Naive thymus-derived CD8-positive, alpha-beta T cell (primary cell): ENCODE data around the gene GSX1. TPM values are rescaled to one million over a fixed set of nuclear protein-coding genes. Genes with fewer than 3 reads are reported as not detected.
A peak's percentile ranks its signal among the peaks of the same experiment; 100 is the strongest.
"Not testable (repeated sequence)": the region's sequence is repeated elsewhere in the genome, so short reads cannot be mapped to it uniquely, and the experiment has no call there.

Experiments used
- ATAC-seq, 2 donors: fragments of 150-1000 bp; cut with Tn5 transposase in 1 of 2; sonication (Bioruptor Pico), chemical (Tn5 transposase) in 1 of 2; 1 replicate in 1 of 2; 2 replicates in 1 of 2; pipeline ENCODE4 v1.10.0; 2021; ENCODE audit warnings: mild to moderate bottlenecking in 2 of 2, moderate library complexity in 2 of 2
- POLR2A ChIA-PET: fragments of 350-600 bp; sonication (Branson Sonifier 250); formaldehyde crosslinking; loops from one replicate; lab custom pipeline; 2021; ENCODE audit warnings: antibody characterized with exemption; lab: Charles Lee
- DNase-seq, 10 donors: peaks; one replicate each; pipeline versions ENCODE4 v3.0.0 to v3.0.0-alpha.2; 2020 to 2022
- H3K27ac Mint-ChIP-seq, 10 donors: one replicate each; pipeline ENCODE4 v1.8.0; 2020 to 2022; ENCODE audit warnings: mild to moderate bottlenecking in 10 of 10, mixed read lengths in 10 of 10, moderate library complexity in 4 of 10, inconsistent platforms in 1 of 10
- H3K27me3 Mint-ChIP-seq, 5 donors: one replicate each; pipeline ENCODE4 v1.8.0; 2021 to 2022; ENCODE audit warnings: mixed read lengths in 5 of 5
- H3K36me3 Mint-ChIP-seq, 3 donors: one replicate each; pipeline ENCODE4 v1.8.0; 2020 to 2022; ENCODE audit warnings: mixed read lengths in 3 of 3, mild to moderate bottlenecking in 2 of 3, inconsistent platforms in 1 of 3
- H3K4me1 Mint-ChIP-seq, 4 donors: one replicate each; pipeline ENCODE4 v1.8.0; 2021 to 2022; ENCODE audit warnings: mixed read lengths in 4 of 4
- H3K4me3 Mint-ChIP-seq, 10 donors: one replicate each; pipeline ENCODE4 v1.8.0; 2020 to 2022; ENCODE audit warnings: mild to moderate bottlenecking in 10 of 10, mixed read lengths in 10 of 10, moderate library complexity in 6 of 10, inconsistent platforms in 1 of 10
- H3K9me3 Mint-ChIP-seq, 9 donors: one replicate each; pipeline ENCODE4 v1.8.0; 2020 to 2022; ENCODE audit warnings: mixed read lengths in 9 of 9, mild to moderate bottlenecking in 3 of 9, inconsistent platforms in 1 of 9, moderate library complexity in 1 of 9
- polyA plus RNA-seq, 3 donors: library from polyadenylated mRNA; unstranded; fragments of 300-500 nt; fragmentation: Illumina TruSeq; gene quantifications; one replicate each; pipeline ENCODE4 v1.2.3, GENCODE V29; 2021
- total RNA-seq, 8 experiments: library from RNA in 2 of 8; stranded (reverse) in 2 of 8; gene quantifications; one replicate each; pipeline ENCODE4 v1.2.3 and lab custom pipeline; 2021 to 2026

The GSX1 gene
- not detected for total RNA-seq
- not detected for polyA plus RNA-seq
- 0 reads per million in 6 experiments for total RNA-seq (lab: John Stamatoyannopoulos, UW)

DNA sequence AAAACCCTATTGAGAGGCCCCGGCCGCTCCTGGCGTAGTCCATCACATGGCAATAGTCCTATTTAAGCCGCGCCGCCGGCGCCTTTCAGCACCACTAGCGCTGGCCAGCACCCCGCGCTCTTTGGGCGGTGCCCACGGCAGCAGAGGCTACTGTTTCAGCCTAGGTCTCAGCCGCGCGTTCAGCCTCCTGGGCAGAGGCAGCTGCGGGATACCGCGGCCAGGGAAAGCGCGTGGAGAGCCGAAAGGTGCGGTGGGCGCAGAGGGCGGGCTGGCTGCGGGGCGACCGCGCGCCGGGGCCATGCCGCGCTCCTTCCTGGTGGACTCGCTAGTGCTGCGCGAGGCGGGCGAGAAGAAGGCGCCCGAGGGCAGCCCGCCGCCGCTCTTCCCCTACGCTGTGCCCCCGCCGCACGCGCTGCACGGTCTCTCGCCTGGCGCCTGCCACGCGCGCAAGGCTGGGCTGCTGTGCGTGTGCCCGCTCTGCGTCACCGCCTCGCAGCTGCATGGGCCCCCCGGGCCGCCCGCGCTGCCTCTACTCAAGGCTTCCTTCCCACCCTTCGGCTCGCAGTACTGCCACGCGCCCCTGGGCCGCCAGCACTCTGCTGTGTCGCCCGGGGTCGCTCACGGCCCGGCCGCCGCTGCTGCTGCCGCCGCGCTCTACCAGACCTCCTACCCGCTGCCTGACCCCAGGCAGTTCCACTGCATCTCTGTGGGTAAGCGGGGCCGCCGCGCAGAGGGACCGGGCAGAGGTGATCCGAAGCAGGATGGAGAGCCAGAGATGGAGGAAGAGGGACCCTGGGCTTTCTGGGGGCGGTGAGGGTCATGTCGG, at the start of gene GSX1:
Gene GSX1 (plus strand): TSS at position 91 of the 826 bp plus-strand sequence. CDS start 208 bp downstream, at position 299.
- H3K36me3 Mint-ChIP-seq, result peaks cover 0 to 19% (median 4%) of the 10 kb centered on the region in 3 donors
- H3K4me1 Mint-ChIP-seq, result peaks cover 34 to 51% (median 43%) of the 10 kb centered on the region in 4 donors
- POLR2A ChIA-PET, result no interaction called here
- H3K27me3 Mint-ChIP-seq, result peaks cover 50 to 92% (median 71%) of the 10 kb centered on the region in 5 donors
- H3K9me3 Mint-ChIP-seq, result peaks cover 0 to 11% (median 0%) of the 10 kb centered on the region in 9 donors
- peak within 1 kb of the TSS in 1 of 10 donors; percentile 33 for H3K27ac Mint-ChIP-seq
- DNase-seq (peak in 9 of 10 donors; percentile 12 to 73 (median 38)), ATAC-seq (peak; percentile 75 to 80)
- peak within 1 kb of the TSS; percentile 83 to 93 (median 88) for H3K4me3 Mint-ChIP-seq

DNA sequence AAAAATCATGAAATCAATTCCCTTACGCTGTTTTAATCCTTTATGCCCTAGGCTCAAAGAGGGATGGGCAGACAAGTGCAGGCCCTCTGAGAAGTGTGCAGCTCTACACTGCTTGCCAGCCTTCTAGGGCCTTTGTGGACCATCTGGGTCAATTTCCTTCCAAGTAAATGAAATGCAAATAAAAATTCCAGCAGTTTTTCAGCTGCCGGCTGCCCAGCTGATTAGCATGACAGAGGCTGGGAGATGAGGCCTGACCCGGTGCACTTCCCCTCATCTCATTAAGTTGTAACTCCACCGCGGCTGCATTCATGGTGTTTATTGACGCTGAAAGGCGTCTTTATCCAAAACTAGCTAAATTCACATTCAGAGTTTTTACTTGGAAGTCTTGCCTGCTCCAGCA, 47.5 kb upstream of the GSX1 start:
- Mint-ChIP-seq H3K27ac (no peak overlapping the region), H3K9me3 (peaks cover 0 to 5% (median 0%) of the 10 kb centered on the region in 9 donors), H3K27me3 (peaks cover 2 to 22% (median 20%) of the 10 kb centered on the region in 5 donors), H3K4me3 (no peak overlapping the region), H3K4me1 (no peaks in the 10 kb centered on the region), H3K36me3 (peaks cover 0 to 2% (median 0%) of the 10 kb centered on the region in 3 donors)
- DNase-seq (no peak), ATAC-seq (no peak)
- POLR2A ChIA-PET, result no interaction called here

DNA sequence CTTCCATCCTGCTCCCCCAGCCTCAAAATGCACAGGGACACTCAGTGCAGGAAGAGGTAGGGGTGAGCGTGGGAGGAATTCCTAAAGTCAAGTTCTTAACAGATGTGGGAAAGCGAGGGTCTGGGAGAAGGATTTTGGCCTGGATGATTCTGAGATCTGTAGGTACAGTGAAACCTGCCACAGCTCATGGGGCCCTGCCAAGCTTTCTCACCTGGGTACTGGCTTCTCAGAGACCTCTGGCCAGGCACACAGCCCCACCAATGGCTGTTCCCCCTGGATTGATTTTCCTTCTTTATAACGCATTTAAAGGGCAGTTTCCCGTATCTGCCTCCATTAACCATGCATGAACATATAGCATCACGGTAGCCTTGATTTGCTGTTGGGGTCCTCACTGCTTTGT, 47.0 kb upstream of the GSX1 start:
- ATAC-seq, result no peak
- Mint-ChIP-seq H3K9me3 (peaks cover 0 to 5% (median 0%) of the 10 kb centered on the region in 9 donors), H3K36me3 (peaks cover 0 to 2% (median 0%) of the 10 kb centered on the region in 3 donors)

DNA sequence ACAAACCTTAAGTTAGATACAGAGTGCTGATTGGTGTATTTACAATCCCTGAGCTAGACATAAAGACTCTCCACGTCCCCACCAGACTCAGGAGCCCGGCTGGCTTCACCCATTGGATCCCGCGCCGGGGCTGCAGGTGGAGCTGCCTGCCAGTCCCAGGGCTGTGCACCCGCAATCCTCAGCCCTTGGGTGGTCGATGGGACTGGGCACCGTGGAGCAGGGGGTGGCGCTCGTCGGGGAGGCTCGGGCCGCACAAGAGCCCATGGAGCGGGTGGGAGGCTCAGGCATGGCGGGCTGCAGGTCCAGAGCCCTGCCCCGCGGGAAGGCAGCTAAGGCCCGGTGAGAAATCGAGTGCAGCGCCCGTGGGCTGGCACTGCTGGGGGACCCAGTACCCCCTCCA, 44.1 kb upstream of the GSX1 start:
- DNase-seq, H3K4me3 Mint-ChIP-seq, H3K36me3 Mint-ChIP-seq, POLR2A ChIA-PET, H3K27ac Mint-ChIP-seq, H3K9me3 Mint-ChIP-seq, H3K4me1 Mint-ChIP-seq, ATAC-seq: not testable (repeated sequence)
- H3K27me3 Mint-ChIP-seq, result peaks cover 8 to 32% (median 17%) of the 10 kb centered on the region in 5 donors

More for the DNA sequence above, 47.0 kb upstream of the GSX1 start:
- Mint-ChIP-seq H3K27me3 (peaks cover 0 to 22% (median 20%) of the 10 kb centered on the region in 5 donors), H3K4me3 (no peak overlapping the region), H3K27ac (no peak overlapping the region), H3K4me1 (no peaks in the 10 kb centered on the region)
- POLR2A ChIA-PET, result no interaction called here
- no peak for DNase-seq

DNA sequence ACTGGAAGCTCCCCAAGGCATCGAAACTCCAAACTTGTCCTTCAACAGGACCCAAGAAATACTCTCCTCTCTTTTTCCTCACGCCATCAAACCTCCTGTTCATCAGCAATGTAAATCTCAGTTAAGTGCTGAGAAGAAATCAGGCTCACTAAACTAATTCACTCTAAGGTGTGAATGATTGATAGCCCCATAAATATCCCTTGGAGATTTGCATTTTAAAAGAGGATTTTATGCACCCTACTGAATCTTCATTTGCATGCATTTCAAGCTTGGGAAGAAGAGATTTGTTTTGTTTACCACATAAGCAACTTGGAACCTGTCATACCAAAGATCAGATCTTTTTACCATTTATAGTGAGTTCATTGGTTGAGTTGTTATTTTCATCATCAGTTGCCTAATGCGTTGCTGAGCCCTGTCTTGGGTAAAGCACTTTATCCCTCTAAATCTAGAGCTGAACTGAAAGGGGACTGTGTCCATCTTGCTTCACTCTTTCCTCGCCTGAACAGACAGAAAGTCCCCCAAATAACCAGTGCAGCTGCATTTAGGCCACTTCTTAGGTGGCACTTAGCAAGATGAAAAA, 40.2 kb upstream of the GSX1 start:
- POLR2A ChIA-PET, result no interaction called here
- ATAC-seq, result no peak
- no peak overlapping the region for H3K27ac Mint-ChIP-seq
- H3K36me3 Mint-ChIP-seq, result peaks cover 0 to 18% (median 4%) of the 10 kb centered on the region in 3 donors
- H3K9me3 Mint-ChIP-seq, result peaks cover 3 to 31% (median 18%) of the 10 kb centered on the region in 9 donors
- H3K4me3 Mint-ChIP-seq, result no peak overlapping the region
- no peaks in the 10 kb centered on the region for H3K4me1 Mint-ChIP-seq
- H3K27me3 Mint-ChIP-seq, result peaks cover 12 to 26% (median 21%) of the 10 kb centered on the region in 5 donors
- no peak for DNase-seq

DNA sequence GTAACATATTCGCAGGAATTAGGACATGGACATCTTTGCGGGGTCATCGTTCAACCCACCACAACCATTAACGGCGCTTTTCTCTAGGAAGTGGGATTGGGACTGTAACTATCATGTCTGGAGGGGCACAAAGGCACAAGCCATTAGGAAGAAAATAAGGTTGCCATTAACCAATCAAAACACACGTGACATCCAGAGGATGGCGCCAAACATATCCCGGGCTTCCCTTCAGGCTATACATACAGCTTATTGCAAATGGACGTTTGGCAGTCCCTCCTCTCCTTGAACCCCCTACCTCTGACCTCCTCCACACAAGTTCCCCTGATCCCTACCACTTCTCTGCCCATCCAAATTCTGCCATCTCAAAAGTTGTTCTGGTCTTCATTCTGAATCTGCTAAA, 26.6 kb upstream of the GSX1 start:
- no peaks in the 10 kb centered on the region for H3K4me1 Mint-ChIP-seq
- H3K36me3 Mint-ChIP-seq, result peaks cover 0 to 2% (median 0%) of the 10 kb centered on the region in 3 donors
- H3K27me3 Mint-ChIP-seq, result peaks cover 21 to 53% (median 45%) of the 10 kb centered on the region in 5 donors
- ATAC-seq (no peak), DNase-seq (no peak)
- H3K27ac Mint-ChIP-seq, result no peak overlapping the region
- POLR2A ChIA-PET, result no interaction called here
- H3K4me3 Mint-ChIP-seq, result no peak overlapping the region
- no peaks in the 10 kb centered on the region for H3K9me3 Mint-ChIP-seq

DNA sequence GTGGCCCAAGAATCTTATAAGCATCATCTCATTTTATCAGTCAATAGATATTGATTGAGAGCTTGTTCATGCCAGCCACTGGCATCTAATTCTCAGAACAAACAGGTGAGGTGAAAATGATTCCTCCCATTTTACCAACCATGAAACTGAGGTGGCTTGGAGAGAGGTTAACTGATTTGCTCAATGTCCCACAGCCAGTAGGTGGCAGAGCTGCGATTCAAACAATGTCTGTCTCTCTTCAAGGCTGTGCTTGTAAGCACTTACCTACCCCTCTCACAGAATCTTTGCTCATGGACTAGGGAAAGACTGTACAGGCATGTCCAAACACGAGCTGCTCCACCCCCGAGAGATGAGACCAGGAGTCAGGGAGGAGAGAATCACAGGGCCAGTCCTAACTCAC, 21.5 kb upstream of the GSX1 start:
- H3K27ac Mint-ChIP-seq, result no peak overlapping the region
- POLR2A ChIA-PET, result no interaction called here
- no peak for ATAC-seq

DNA sequence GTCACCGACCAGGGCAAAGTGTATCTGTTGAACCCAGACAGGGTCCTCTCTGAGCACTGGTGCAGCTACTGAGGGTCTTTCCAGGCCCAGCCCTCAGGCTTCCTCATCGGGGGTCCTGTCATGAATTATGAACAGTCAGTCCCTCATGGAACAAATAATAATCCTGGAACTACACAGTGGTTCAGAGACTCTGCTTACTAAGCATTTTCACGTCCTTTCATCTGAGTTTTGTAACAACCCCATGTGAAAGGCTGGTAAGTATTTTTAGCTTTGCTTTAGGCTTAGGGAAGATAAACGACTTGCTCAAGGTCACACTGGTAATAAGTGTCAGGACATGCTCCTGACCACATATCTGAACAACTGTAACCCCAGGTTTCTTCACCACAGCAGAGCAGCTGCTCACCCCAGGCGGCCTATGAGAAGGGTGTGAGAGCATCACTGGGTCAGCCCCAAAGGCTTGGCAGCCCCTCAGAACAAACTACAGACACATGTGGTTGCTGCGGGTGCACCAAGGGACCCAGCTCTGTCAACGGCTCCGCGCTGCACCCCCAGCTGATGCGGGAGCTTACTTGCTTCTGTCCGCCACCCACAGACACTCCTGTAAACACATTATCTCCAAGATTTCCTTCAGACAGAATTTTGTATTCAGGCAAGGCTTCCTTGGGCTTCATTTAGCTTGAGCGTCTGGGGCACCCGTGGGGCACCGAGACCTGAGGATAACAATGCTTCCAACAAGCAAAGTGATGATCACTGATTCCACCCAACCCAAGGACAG, 19.4 kb upstream of the GSX1 start:
- Mint-ChIP-seq H3K4me1 (no peaks in the 10 kb centered on the region), H3K27ac (no peak overlapping the region), H3K4me3 (no peak overlapping the region), H3K9me3 (no peaks in the 10 kb centered on the region), H3K27me3 (peaks cover 27 to 92% (median 53%) of the 10 kb centered on the region in 5 donors), H3K36me3 (no peaks in the 10 kb centered on the region)
- no peak for ATAC-seq
- DNase-seq, result no peak
- POLR2A ChIA-PET, result no interaction called here

More for the DNA sequence above, 21.5 kb upstream of the GSX1 start:
- Mint-ChIP-seq H3K4me1 (no peaks in the 10 kb centered on the region), H3K4me3 (no peak overlapping the region), H3K36me3 (no peaks in the 10 kb centered on the region), H3K27me3 (peaks cover 19 to 77% (median 45%) of the 10 kb centered on the region in 5 donors), H3K9me3 (no peaks in the 10 kb centered on the region)
- peak in 2 of 10 donors; percentile 14 to 19 for DNase-seq

DNA sequence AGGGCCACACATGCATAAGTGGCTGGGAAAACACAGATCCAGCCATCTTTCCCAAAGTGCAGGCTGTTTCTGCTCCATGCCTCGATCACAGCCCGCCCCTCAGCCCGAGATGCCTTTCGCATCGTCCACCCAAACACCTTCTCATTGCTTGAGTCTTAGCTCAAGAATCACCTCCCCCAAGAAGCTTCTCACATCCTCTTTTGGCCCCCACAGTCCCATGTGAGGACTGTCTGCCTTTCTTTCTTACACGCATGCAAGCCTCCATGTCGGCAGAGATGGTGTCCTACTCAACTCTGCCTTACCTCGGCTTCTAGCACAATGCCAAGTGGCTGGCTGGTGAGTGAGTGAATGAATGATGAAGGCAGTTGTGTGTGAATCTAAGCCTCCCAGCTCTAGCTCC, 18.1 kb upstream of the GSX1 start:
- POLR2A ChIA-PET, result no interaction called here
- ATAC-seq (no peak), DNase-seq (no peak)
- H3K9me3 Mint-ChIP-seq, result no peaks in the 10 kb centered on the region
- no peak overlapping the region for H3K27ac Mint-ChIP-seq
- no peaks in the 10 kb centered on the region for H3K36me3 Mint-ChIP-seq
- H3K27me3 Mint-ChIP-seq, result peaks cover 30 to 95% (median 54%) of the 10 kb centered on the region in 5 donors
- H3K4me3 Mint-ChIP-seq, result no peak overlapping the region
- H3K4me1 Mint-ChIP-seq, result no peaks in the 10 kb centered on the region

DNA sequence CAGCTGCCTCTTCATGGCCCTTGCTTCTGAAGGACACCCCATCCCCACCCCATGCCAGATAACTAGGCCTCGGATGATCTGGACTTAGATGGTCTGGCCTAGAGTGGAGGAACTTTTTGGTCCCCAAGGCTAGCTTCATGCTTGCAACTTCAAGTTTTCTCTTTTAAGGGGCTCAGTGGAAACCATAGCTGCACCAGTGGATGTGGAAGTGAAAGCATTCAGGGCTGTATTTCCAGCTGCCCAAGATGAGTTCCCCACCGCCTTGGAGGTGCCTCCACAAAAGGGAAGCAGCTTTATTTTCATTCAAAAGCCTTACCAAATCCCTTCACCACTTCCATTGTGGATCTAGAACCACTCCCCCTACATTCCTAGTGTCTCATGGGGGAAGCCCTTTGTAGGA, 17.6 kb upstream of the GSX1 start:
- Mint-ChIP-seq H3K27ac (no peak overlapping the region), H3K4me1 (no peaks in the 10 kb centered on the region), H3K27me3 (peaks cover 29 to 90% (median 55%) of the 10 kb centered on the region in 5 donors), H3K4me3 (no peak overlapping the region), H3K9me3 (no peaks in the 10 kb centered on the region), H3K36me3 (no peaks in the 10 kb centered on the region)
- POLR2A ChIA-PET, result no interaction called here
- DNase-seq (no peak), ATAC-seq (no peak)

DNA sequence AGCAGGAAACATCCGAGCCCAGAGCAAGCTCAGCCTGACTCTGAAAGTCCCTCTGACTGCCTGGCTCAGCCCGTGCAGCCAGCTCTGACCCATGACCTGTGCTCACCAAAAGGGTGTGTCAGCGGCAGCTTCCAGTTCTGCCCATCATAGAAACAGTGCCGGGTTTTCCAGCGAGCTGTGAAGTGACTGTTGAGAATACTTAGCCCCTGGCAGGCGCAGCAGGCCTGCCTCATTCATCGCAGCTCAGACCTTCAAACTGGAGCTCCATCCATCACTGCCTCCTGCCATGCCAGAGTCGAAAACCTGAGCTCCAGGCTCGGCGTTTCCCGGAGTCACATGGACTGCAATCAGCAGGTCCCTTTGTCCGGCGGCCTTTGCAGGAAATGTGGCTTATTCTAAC, 16.3 kb upstream of the GSX1 start:
- POLR2A ChIA-PET, result no interaction called here
- Mint-ChIP-seq H3K36me3 (no peaks in the 10 kb centered on the region), H3K4me3 (no peak overlapping the region), H3K9me3 (no peaks in the 10 kb centered on the region), H3K27ac (no peak overlapping the region), H3K4me1 (no peaks in the 10 kb centered on the region), H3K27me3 (peaks cover 28 to 88% (median 54%) of the 10 kb centered on the region in 5 donors)
- ATAC-seq (no peak), DNase-seq (no peak)

DNA sequence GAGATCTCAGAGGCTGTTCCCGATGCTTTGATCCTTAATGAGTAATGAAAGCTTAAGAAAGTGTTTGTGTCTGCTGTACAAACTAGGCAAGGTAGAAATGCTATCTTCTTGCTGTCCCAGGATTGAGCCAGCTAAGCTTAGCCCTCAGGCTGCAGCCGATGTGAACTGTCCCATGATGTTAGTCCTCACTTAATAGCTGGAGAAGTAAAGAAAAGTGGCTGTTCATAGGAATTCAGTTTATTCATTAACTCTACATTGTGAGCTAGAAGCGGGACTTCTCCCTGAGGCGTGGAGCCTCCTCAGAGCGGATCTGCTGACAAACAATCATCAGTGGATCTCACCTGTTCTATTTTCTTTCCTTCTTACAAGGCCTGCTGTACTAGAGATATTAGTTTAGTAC, 10.1 kb upstream of the GSX1 start:
- ATAC-seq (no peak), DNase-seq (no peak)
- Mint-ChIP-seq H3K36me3 (no peaks in the 10 kb centered on the region), H3K27ac (no peak overlapping the region), H3K9me3 (peaks cover 0 to 7% (median 0%) of the 10 kb centered on the region in 9 donors), H3K27me3 (peaks cover 17 to 56% (median 29%) of the 10 kb centered on the region in 5 donors), H3K4me1 (no peaks in the 10 kb centered on the region), H3K4me3 (no peak overlapping the region)
- POLR2A ChIA-PET, result no interaction called here
